ENCODE results near the gene SELP. TPM values are rescaled to one million over a fixed set of nuclear protein-coding genes. Genes with fewer than 3 reads are reported as not detected.
"Not testable (repeated sequence)": the region's sequence is repeated elsewhere in the genome, so short reads cannot be mapped to it uniquely, and the experiment has no call there.

SELP gene
- not detected in 2 replicates for total RNA-seq (2014; rRNA removed; shearing (Covaris generic))

DNA sequence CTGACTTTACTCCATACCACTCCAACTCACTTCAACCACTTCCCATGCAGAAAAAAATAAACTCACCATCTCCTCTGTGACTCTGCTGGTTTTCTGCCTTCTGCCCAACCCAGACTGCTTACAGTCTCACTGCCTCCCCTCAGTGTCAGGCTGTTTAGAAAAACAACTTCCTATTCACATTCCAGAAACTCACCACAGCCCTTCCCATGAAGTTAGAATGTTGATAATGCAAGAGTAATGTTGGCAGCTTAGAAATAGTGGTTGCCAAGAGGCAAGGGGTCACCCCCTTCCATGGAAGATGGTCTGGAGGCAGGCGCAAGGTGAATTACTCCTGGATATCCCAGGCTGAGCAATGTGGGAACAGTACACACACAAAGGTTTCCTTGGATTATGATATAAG is at the start of gene SELP:
SELP (minus strand) TSS at position 119 of the 400 bp plus-strand sequence; CDS start at position 69, 50 bp downstream.
- in situ Hi-C loops (cut with HindIII; ENCODE audit: low sequenced_read_pairs), result no loop called here
- no peak for DNase-seq (ENCODE audit: low spot score)

DNA sequence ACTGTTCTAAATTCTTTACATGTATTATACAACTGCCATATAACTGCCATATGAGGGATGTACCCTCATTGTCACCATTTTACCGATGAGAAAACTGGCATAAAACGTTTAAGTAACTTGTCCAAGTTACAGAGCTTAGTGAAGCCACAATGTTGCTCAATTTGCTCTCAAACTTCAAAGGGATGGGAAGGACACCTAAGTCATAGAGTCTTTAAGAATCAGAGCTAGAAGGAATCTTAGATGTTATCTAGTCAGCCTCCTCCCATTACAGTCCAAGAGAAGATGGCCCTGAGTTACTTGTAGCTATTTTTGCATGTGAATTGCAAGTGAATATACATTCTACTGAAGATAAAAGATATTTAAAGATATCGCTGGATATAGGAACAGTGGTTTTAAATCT is 49.8 kb upstream of the SELP start:
- in situ Hi-C loops (cut with HindIII; ENCODE audit: low sequenced_read_pairs), result no loop called here
- DNase-seq (ENCODE audit: low spot score), result no peak

DNA sequence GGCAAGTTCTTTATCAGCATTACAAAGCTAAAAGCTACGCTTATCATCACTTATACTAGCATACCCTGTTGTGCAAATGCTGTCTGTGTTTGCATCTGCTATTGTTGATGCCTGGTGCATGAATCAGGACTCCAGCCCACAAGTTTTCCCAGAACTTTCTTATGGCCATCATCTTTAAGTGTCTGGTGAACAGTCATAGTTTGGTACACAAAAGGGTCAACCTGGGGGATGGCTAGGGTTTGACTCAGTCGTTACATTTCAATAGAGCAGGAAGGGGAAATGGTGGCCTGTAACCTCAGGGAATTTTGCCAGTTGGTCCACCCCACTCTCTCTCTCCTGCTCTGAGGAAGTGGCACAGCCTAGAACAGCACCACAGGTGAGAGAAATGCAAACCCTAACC is 46.1 kb upstream of the SELP start:
- no peak for DNase-seq (ENCODE audit: low spot score)
- in situ Hi-C loops (cut with HindIII; ENCODE audit: low sequenced_read_pairs), result no loop called here

DNA sequence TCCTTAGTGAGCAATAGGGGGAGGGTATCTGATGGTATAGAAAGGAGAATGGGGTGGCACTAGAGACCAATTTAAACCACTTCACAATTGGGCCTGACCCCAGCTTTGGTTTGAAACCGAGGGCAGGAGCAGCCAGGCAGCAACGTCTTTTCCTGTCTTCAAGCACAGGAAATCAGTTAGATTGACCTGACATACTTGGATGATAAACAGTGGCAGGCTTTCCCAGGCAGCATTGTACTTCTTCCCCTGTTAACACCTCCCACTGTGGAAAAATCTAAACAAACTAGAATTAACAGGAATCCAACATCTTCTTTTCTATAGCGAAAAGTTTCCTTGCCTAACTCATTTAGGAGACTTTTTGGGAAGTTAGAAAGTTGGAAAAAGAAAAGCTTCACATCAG is 40.9 kb upstream of the SELP start:
- in situ Hi-C loops (cut with HindIII; ENCODE audit: low sequenced_read_pairs), result no loop called here
- no peak for DNase-seq (ENCODE audit: low spot score)

DNA sequence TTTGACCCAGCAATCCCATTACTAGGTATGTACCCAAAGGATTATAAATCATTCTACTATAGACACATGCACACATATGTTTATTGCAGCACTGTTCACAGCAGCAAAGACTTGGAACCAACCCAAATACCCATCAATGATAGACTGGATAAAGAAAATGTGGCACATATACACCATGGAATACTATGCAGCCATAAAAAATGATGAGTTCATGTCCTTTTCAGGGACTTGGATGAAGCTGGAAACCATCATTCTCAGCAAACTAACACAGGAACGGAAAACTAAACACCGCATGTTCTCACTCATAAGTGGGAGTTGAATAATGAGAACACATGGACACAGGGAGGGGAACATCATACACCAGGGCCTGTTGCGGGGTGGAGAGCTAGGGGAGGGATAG is 40.3 kb upstream of the SELP start:
- in situ Hi-C loops (cut with HindIII; ENCODE audit: low sequenced_read_pairs); DNase-seq (ENCODE audit: low spot score): not testable (repeated sequence)

DNA sequence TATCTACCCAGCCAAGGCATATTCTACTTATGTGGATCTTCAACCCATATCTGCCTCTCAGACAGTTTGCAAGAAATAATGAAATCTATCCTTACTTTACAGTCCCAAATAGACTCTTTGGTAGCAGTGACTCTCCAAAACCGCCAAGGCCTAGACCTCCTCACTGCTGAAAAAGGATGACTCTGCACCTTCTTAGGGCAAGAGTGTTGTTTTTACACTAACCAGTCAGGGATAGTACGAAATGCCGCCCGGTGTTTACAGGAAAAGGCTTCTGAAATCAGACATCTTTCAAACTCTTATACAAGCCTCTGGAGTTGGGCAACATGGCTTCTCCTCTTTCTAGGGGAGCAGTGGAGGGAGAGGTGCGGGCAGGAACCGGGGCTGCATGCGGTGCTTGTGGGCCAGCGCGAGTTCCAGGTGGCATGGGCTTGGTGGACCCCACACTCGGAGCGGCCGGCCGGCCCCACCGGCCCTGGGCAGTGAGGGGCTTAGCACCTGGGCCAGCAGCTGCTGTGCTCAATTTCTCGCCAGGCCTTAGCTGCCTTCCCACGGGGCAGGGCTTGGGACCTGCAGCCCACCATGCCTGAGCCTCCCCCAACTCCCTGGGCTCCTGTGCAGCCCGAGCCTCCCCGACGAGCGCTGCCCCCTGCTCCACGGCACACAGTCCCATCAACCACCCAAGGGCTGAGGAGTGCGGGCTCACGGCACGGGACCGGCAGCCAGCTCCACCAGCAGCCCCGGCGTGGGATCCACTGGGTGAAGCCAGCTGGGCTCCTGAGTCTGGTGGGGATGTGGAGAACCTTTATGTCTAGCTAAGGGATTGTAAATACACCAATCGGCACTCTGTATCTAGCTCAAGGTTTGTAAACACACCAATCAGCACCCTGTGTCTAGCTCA is 38.0 kb upstream of the SELP start:
- DNase-seq (ENCODE audit: low spot score); in situ Hi-C loops (cut with HindIII; ENCODE audit: low sequenced_read_pairs): not testable (repeated sequence)

DNA sequence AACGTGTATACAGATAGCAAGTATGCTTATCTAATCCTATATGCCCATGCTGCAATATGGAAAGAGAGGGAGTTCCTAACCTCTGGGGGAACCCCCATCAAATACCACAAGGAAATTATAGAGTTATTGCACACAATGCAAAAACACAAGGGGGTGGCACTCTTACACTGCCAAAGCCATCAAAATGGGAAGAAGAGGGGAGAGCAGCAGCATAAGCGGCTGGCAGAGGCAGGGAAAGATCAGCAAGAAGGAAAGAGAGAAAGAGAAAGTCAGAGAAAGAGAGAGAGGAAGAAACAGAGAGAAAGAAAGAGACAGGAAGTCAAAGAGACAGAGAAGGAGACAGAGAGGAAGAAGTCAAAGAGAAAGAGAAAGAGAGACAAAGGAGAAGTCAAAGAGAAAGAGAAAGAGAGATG is 37.3 kb upstream of the SELP start:
- DNase-seq (ENCODE audit: low spot score); in situ Hi-C loops (cut with HindIII; ENCODE audit: low sequenced_read_pairs): not testable (repeated sequence)

DNA sequence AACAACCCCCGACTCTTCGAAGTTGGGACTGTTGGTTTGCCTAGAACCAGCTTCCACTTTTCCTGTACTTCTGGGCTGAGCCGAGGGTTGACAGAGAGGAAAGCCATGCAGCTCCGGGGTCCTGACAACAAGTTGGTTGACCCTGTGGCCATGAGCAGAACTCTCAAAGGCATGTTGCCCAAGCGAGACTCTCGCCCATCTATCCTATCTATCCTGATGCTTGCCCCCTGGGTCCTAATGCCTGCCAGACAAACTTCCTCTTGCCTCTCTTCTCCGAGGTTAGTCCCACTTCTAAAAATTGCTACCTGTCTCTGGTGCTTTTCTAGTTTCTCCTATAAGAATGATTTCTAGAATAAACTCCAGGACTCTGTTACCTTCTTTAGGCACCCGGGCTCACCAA is 32.8 kb upstream of the SELP start:
- in situ Hi-C loops (cut with HindIII; ENCODE audit: low sequenced_read_pairs); DNase-seq (ENCODE audit: low spot score): not testable (repeated sequence)

DNA sequence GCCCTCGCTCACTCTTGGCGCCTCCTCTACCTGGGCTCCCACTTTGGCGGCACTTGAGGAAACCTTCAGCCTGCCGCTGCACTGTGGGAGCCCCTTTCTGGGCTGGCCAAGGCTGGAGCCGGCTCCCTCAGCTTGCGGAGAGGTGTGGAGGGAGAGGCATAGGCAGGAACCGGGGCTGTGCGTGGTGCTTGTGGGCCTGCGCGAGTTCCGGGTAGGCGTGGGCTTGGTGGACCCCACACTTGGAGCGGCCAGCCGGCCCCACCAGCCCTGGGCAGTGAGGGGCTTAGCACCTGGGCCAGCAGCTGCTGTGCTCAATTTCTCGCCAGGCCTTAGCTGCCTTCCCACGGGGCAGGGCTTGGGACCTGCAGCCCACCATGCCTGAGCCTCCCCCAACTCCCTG is 31.1 kb upstream of the SELP start:
- in situ Hi-C loops (cut with HindIII; ENCODE audit: low sequenced_read_pairs); DNase-seq (ENCODE audit: low spot score): not testable (repeated sequence)

DNA sequence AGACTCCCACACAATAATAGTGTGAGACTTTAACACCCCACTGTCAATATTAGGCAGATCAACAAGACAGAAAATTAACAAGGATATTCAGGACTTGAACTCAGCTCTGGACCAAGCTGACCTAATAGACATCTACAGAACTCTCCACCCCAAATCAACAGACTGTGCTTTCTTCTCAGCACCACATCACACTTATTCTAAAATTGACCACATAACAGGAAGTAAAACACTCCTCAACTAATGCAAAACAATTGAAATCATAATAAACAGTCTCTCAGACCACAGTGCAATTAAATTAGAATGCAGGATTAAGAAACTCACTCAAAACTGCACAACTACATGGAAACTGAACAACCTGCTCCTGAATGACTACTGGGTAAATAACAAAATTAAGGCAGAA is 28.9 kb upstream of the SELP start:
- in situ Hi-C loops (cut with HindIII; ENCODE audit: low sequenced_read_pairs); DNase-seq (ENCODE audit: low spot score): not testable (repeated sequence)

DNA sequence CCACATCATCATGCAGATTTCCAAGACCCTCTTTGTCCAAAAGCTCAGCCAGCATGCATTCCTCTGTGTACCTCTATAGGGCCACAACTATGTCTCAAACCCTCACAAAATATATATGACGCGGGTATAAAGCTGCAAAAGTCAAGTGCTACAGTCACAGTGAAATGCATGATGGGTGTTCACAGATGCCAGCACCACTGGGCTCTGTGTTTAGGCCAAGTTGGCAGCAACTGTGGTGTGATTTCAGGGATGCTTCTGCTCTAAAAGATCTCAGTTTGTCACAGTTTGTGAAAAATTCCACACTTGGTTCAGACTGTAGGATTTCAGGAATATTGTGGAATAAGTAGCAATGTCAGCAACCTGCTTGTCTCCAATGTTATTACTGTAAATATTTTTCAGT is 23.9 kb upstream of the SELP start:
- DNase-seq (ENCODE audit: low spot score), result no peak
- in situ Hi-C loops (cut with HindIII; ENCODE audit: low sequenced_read_pairs), result no loop called here

DNA sequence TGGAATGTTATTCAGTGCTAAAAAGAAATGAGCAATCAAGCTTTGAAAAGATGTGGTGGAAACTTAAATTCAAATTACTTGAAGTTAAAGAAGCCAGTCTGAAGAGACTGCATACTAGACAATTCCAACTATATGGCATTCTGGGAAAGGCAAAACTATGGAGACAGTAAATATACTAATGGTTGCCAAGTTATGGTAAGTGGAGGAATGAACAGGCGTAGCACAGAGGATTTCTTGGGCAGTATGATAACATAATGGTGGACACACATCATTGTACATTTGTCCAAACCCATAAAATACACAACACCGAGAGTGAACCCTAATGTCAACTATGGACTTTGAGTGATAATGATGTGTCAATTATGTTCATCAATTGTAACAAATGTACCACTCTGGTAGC is 21.1 kb upstream of the SELP start:
- in situ Hi-C loops (cut with HindIII; ENCODE audit: low sequenced_read_pairs), result no loop called here
- DNase-seq (ENCODE audit: low spot score), result no peak

DNA sequence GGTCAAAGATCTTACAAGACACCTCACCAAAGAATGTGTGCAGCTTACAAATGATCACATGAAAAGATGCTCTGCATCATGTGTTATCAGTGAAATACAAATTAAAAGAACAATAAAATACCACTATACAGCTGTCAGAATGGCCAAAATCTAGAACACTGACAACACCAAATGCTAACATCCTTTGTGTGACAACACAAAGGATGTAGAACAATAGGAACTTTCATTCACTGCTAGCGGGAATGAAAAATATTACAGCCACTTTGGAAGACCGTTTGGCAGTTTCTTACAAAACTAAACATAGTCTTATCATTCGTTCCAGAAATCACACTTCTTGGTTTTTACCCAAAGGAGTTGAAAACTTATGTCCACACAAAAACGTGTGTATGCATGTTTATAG is 20.6 kb upstream of the SELP start:
- no peak for DNase-seq (ENCODE audit: low spot score)
- in situ Hi-C loops (cut with HindIII; ENCODE audit: low sequenced_read_pairs), result no loop called here

DNA sequence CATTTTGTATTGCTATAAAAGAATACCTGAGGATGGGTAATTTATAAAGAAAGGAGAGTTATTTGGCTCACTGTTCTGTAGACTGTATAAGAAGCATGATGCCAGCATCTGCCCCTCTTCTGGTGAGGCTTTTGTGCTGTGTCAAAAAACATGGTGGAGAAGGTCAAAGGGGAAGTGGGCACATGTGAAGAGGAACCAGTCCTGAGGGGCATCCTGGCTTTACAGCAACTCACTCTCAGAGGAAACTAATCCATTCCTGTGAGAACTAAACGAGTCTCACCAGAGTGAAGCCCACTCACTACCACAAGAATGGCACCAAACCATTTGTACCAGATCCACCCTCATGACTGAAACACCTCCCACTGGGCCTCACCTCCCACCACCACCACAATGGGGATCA is 18.8 kb upstream of the SELP start:
- in situ Hi-C loops (cut with HindIII; ENCODE audit: low sequenced_read_pairs), result no loop called here
- no peak for DNase-seq (ENCODE audit: low spot score)

DNA sequence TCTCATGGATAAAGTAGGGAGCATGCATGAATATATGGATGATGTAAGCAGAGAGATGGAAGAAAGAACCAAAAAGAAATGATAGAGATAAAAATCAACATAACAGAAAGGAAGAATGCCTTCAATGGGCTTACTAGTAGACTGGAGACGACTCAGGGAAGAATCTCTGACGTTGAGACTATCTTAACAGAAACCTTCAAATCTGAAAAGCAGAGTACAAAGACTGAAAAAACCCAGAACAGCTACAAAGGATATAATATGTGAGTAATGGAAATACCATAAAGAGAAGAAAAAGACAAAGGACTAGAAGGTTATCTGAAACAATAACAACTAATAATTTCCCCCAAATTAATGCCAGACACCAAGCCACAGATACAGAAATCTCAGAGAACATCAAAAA is 18.3 kb upstream of the SELP start:
- in situ Hi-C loops (cut with HindIII; ENCODE audit: low sequenced_read_pairs), result no loop called here

DNA sequence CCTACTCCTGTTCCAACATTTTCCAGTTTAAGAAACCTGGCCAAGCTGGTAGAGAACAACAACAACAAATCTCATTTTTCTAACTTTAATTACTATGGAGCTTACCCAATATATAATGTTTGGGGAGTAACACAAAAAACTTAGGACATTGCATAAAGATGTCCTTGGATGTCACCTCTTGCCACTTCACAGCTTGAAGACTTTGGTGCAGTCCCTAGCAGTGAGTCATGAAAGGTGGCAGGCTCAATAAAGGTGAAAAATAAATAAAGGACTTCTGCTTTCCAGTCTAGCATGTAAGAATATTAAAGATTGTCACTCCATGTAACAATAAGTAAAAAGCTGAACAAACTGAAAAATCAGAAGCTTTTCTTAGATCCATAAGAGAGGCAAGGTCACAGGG is 17.6 kb upstream of the SELP start:
- DNase-seq (ENCODE audit: low spot score), result no peak
- in situ Hi-C loops (cut with HindIII; ENCODE audit: low sequenced_read_pairs), result no loop called here

More for the DNA sequence above, 18.3 kb upstream of the SELP start:
- DNase-seq (ENCODE audit: low spot score), result no peak

DNA sequence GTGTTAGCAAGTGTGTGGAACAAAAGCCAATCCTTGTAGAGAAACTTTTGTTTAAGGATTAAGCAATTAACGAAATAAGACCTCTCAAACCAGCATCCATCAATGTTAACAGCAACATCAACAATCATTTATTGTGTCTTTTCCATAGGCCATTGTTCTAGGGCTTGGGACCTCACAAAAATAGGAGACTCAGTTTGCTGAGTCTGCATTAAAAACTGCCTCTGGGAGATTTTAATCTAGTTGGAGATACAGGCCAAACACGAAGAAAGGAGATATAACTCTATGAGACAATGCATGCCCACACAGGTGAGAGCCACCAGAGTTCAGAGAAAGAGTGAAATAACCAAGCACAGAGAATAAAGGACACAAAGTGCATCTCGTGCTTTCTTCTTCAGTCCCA is 14.4 kb upstream of the SELP start:
- in situ Hi-C loops (cut with HindIII; ENCODE audit: low sequenced_read_pairs), result no loop called here

DNA sequence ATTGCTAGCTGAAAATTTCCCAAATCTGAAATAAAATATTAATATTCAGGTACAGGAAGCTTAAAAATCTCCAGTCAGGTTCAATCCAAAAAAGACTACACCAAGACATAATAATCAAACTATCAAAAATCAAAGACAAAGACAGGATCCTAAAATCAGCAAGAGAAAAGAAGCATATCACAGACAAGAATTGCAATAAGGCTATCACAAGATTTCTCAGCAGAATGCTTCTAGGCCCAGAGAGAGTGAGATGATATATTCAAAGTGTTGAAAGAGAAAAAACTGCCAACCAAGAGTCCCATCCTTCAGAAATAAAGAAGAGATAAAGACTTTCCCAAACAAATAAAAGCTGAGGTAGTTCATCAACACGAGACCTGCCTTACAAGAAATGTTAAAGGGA is 5.0 kb upstream of the SELP start:
- no peak for DNase-seq (ENCODE audit: low spot score)
- in situ Hi-C loops (cut with HindIII; ENCODE audit: low sequenced_read_pairs), result no loop called here

More for the DNA sequence above, 14.4 kb upstream of the SELP start:
- no peak for DNase-seq (ENCODE audit: low spot score)

DNA sequence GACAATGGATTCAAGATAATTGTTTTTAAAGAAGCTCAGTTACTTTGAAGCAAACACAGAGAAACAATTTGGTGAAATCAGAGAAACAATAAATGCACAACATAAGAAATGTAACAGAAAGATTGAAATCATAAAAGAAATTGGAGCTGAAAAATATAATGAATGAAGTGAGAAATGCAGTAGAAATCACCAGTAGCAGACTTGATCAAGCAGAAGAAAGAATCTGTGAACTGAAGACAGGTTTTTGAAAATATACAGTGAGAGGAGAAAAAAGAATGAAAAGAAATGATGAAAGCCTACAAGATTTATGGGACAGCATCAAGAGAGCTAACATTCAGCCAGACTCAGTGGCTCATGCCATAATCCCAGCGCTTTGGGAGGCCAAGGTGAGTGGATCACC is 4.2 kb upstream of the SELP start:
- DNase-seq (ENCODE audit: low spot score), result no peak
- in situ Hi-C loops (cut with HindIII; ENCODE audit: low sequenced_read_pairs), result no loop called here

DNA sequence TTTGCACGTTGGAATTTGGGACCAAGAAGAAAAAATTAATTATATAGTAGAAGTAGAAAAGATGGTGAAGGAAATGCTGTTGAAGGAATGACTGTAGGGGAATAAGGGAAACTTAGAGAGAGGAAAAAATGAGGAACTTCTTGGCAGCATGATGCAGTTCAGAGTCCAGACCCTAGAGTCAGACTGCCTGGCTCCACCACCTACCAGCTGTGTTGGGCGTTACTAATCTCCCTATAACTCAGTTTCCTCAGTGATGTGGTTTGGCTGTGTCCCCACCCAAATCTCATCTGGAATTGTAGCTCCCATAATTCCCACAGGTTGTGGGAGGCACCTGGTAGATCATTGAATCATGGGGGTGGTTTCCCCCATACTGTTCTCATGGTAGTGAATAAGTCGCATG is 1.3 kb upstream of the SELP start:
- in situ Hi-C loops (cut with HindIII; ENCODE audit: low sequenced_read_pairs), result no loop called here
- no peak for DNase-seq (ENCODE audit: low spot score)

DNA sequence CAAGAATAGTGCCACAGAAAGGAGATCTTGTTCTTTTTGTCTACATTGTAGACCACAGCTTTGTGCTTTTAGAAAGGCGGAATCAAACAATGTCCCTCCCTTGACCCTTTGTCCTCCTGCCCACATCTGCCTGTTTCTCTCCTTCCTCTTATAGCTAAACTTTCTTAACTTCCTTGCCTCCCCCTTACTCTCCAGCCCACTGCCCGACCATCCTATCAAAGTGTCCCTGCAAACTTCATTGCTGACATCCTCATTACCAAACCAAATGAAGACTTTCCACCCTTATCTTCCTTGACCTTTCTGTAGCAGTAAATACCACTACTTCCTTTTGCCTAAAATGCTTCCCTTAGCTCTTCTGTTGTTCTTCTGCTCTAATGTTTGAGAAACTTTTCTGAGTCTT is 5.0 kb downstream of the SELP start:
- DNase-seq (ENCODE audit: low spot score), result no peak
- in situ Hi-C loops (cut with HindIII; ENCODE audit: low sequenced_read_pairs), result no loop called here

Measured in G401 (cell line).